Measurements from ENCODE around the gene PABPC3. TPM values are rescaled to one million over a fixed set of nuclear protein-coding genes. Genes with fewer than 3 reads are reported as not detected.

Gene PABPC3
- total and polyA plus RNA-seq, 2 of the 13 experiments (the other 11 are each of a cell fraction or from before 2014, with no cell fraction given), result 0.04 to 0.09 TPM

GRCh38 chr13:25130944-25131343 is 35.0 kb downstream of the PABPC3 start (continued):
- no peak for TF ChIP-seq HDAC2 (CRISPR knock-in tag; IDR thresholded peaks at IDR 0.05)

- H4K20me1 ChIP-seq (ENCODE audit: insufficient read depth, low read length), result no peaks in the 10 kb centered on the region
- FAIRE-seq (no peak), ATAC-seq (no peak), DNase-seq (ENCODE audit: low spot score) (no peak)
- intact Hi-C loops (cut with micrococcal nuclease; ENCODE audit: unreplicated experiment), result no loop called here
- no peaks in the 10 kb centered on the region for H3K36me3 ChIP-seq (replicated peaks in 1 of 2; ENCODE audit: control insufficient read depth in 1 of 2, insufficient read depth in 2 of 2, low read length in 2 of 2)
- H3K9ac ChIP-seq (ENCODE audit: insufficient read depth, low read depth, low read length), result no peak overlapping the region
- ChIA-PET CTCF (ENCODE audit: low intra/inter-chr PET ratio, low total read pairs) (no interaction called here), POLR2A (no interaction called here)
- H3K27me3 ChIP-seq (ENCODE audit: control insufficient read depth in 1 of 2, insufficient read depth in 2 of 2, low read length in 2 of 2), result peaks cover 0 to 6% of the 10 kb centered on the region in 2 experiments; a peak in 2 of 5 replicates
- in situ Hi-C loops (cut with HindIII; ENCODE audit: extremely low pct_ligation_motif_present, low pct_unique_long_range_greater_than_20kb), result no loop called here
- TF ChIP-seq ZNF816 (CRISPR knock-in tag; IDR thresholded peaks at IDR 0.05; ENCODE audit: borderline replicate concordance) (no peak), ZNF687 (CRISPR knock-in tag; IDR thresholded peaks at IDR 0.05) (no peak), TGIF2 (CRISPR knock-in tag; IDR thresholded peaks at IDR 0.05) (no peak), TRIM22 (IDR thresholded peaks at IDR 0.05) (no peak), HDAC1 (CRISPR knock-in tag; IDR thresholded peaks at IDR 0.05) (no peak), RNF219 (CRISPR knock-in tag; IDR thresholded peaks at IDR 0.05) (no peak), DR1 (CRISPR knock-in tag; IDR thresholded peaks at IDR 0.05) (no peak), ZNF615 (CRISPR knock-in tag; IDR thresholded peaks at IDR 0.05; ENCODE audit: borderline replicate concordance) (no peak), ZNF878 (CRISPR knock-in tag; IDR thresholded peaks at IDR 0.05) (no peak), MAX (IDR thresholded peaks at IDR 0.05) (no peak), HDAC6 (IDR thresholded peaks at IDR 0.05; ENCODE audit: low read depth, low read length) (no peak)
- no peak overlapping the region for H3K4me2 ChIP-seq (ENCODE audit: low read depth, low read length)
- under 1% methylated on average over 6 of the region's 6 CpGs for whole genome bisulfite sequencing (ENCODE audit: low lambda C conversion rate)
- H3K27ac ChIP-seq (ENCODE audit: extremely low read length, insufficient read depth, low read length), result no peak overlapping the region
- no peaks in the 10 kb centered on the region for H3K79me2 ChIP-seq (ENCODE audit: insufficient read depth, low read length)
- no peak overlapping the region for H3K4me3 ChIP-seq (replicated peaks in 1 of 3; ENCODE audit: insufficient read depth in 1 of 3, low read depth in 2 of 3, low read length in 3 of 3)
- no peaks in the 10 kb centered on the region for H3K4me1 ChIP-seq (ENCODE audit: insufficient read depth, low read length)
- BruUV-seq (replicated peaks), result no TSS peak
- H2AFZ ChIP-seq (ENCODE audit: low read length), result no peak overlapping the region
- no peaks in the 10 kb centered on the region; the same call in 1 of the 2 replicates for H3K9me3 ChIP-seq (ENCODE audit: low read length)
Measured at GRCh38 chr13:25131881-25132420, 36.0 kb downstream of the PABPC3 start.
